ENCODE data around the gene LCTL.

The LCTL gene
- total RNA-seq = 0 to 0.07 reads per million in 2 donors

GRCh38 chr15:66565741-66566144 is at the start of gene LCTL:
LCTL (minus strand) TSS chr15:66565998; CDS start chr15:66565365, 633 bp downstream.
- DNase-seq = no peak

GRCh38 chr15:66614951-66615760 is 49.4 kb upstream of the LCTL start:
- no peak for DNase-seq

GRCh38 chr15:66614456-66614855 is 48.7 kb upstream of the LCTL start:
- no peak for DNase-seq

- no peak for DNase-seq
Observed at GRCh38 chr15:66613743-66614142, 47.9 kb upstream of the LCTL start.

- DNase-seq = no peak
Observed at GRCh38 chr15:66611257-66612053, 45.7 kb upstream of the LCTL start.

- no peak for DNase-seq
Observed at GRCh38 chr15:66609876-66610275, 44.1 kb upstream of the LCTL start.

GRCh38 chr15:66608881-66609280 is 43.1 kb upstream of the LCTL start:
- no peak for DNase-seq

GRCh38 chr15:66608159-66608558 is 42.4 kb upstream of the LCTL start:
- DNase-seq = no peak

GRCh38 chr15:66603301-66604179 is 37.7 kb upstream of the LCTL start:
- DNase-seq = peak; percentile 54

GRCh38 chr15:66601521-66601920 is 35.7 kb upstream of the LCTL start:
- no peak for DNase-seq

GRCh38 chr15:66600240-66600627 is 34.4 kb upstream of the LCTL start:
- no peak for DNase-seq

GRCh38 chr15:66599536-66600239 is 33.9 kb upstream of the LCTL start:
- no peak for DNase-seq

- DNase-seq = no peak
Observed at GRCh38 chr15:66598095-66598815, 32.5 kb upstream of the LCTL start.

GRCh38 chr15:66595931-66596545 is 30.2 kb upstream of the LCTL start:
- no peak for DNase-seq

GRCh38 chr15:66595332-66595731 is 29.5 kb upstream of the LCTL start:
- no peak for DNase-seq

GRCh38 chr15:66594836-66595235 is 29.0 kb upstream of the LCTL start:
- DNase-seq = no peak

- DNase-seq = no peak
Observed at GRCh38 chr15:66594344-66594743, 28.5 kb upstream of the LCTL start.

- DNase-seq = no peak
Observed at GRCh38 chr15:66593219-66593780, 27.5 kb upstream of the LCTL start.

- DNase-seq = no peak
Observed at GRCh38 chr15:66592505-66593218, 26.9 kb upstream of the LCTL start.

GRCh38 chr15:66591322-66591862 is 25.6 kb upstream of the LCTL start:
- DNase-seq = no peak

All from T-helper 9 cell (primary cell).